Measurements from ENCODE around the gene ERP44. TPM values are rescaled to one million over a fixed set of nuclear protein-coding genes. Genes with fewer than 3 reads are reported as not detected.
"Not testable (repeated sequence)": the region's sequence is repeated elsewhere in the genome, so short reads cannot be mapped to it uniquely, and the experiment has no call there.

The ERP44 gene
- total RNA-seq, result 10 to 100 TPM; 16.5 to 21.4 (median 20.8) TPM
- polyA plus RNA-seq, result 10 to 100 TPM in 2 of 3 donors, 1 to 10 TPM in 1; 9.5 to 13.9 (median 10.1) TPM
- long read RNA-seq, donor 1, full-length matches to known transcripts, result 40 of 45 reads
- long read RNA-seq, donor 1, partial matches to known transcripts, result 5 of 45 reads
- long read RNA-seq, donor 1, other reads (novel, unspliced or antisense), result 0 of 45 reads
- long read RNA-seq, donor 2, full-length matches to known transcripts, result 33 of 33 reads
- long read RNA-seq, donor 2, partial matches to known transcripts, result 0 of 33 reads
- long read RNA-seq, donor 2, other reads (novel, unspliced or antisense), result 0 of 33 reads

GRCh38 chr9:100098887-100099721, at the start of gene ERP44, which contains the start of gene INVS:
Gene ERP44, minus strand, starts transcription at chr9:100099000. Its CDS starts 160 bp downstream, at chr9:100098840.
Gene INVS, plus strand, starts transcription at chr9:100099243. Its CDS starts 5,279 bp downstream, at chr9:100104522.
- TF ChIP-seq POLR2AphosphoS5 (IDR thresholded peaks at IDR 0.05) (peak; percentile 96 to 97 (median 97)), POLR2A (IDR thresholded peaks at IDR 0.05) (peak; percentile 4 to 69 (median 33)), CTCF (IDR thresholded peaks at IDR 0.05 in 8 of 11, conservative IDR thresholded peaks at IDR 0.05 in 3 of 11) (peak in 3 of 11 experiments; percentile 13 to 19 (median 17))
- WGBS, 5 donors, result 0 to 1% (median 1%) methylated on average over 32 to 54 of the region's 54 CpGs
- peak; percentile 99 for DNase-seq
- Histone ChIP-seq H3K27me3 (replicated peaks in 1 of 7) (no peaks in the 10 kb centered on the region), H3K4me3 (peak within 1 kb of the TSS; percentile 83 to 98 (median 94)), H3K36me3 (peaks cover 0 to 26% (median under 1%) of the 10 kb centered on the region in 6 donors), H3K9me3 (no peaks in the 10 kb centered on the region), H3K27ac (peak within 1 kb of the TSS; percentile 80 to 95 (median 92)), H3K4me1 (peaks cover 26 to 56% (median 49%) of the 10 kb centered on the region in 6 donors)
- intact Hi-C loops (cut with DNase I; ENCODE audit: low total_unique reads), result no loop called here

- not testable (repeated sequence) for H3K36me3 ChIP-seq
Observed at GRCh38 chr9:100145976-100146375, 47.2 kb upstream of the ERP44 start.

GRCh38 chr9:100145167-100145934, 46.6 kb upstream of the ERP44 start:
- H3K4me3 ChIP-seq; H3K9me3 ChIP-seq; DNase-seq; H3K36me3 ChIP-seq; H3K27ac ChIP-seq; H3K27me3 ChIP-seq (replicated peaks in 1 of 7); H3K4me1 ChIP-seq; intact Hi-C loops (cut with DNase I; ENCODE audit: low total_unique reads): not testable (repeated sequence)
- 89 to 95% (median 91%) methylated on average over 15 of the region's 15 CpGs for WGBS, 5 donors

More at GRCh38 chr9:100145976-100146375, 47.2 kb upstream of the ERP44 start:
- H3K4me1 ChIP-seq; H3K9me3 ChIP-seq; H3K27me3 ChIP-seq (replicated peaks in 1 of 7); DNase-seq; H3K27ac ChIP-seq; H3K4me3 ChIP-seq; intact Hi-C loops (cut with DNase I; ENCODE audit: low total_unique reads): not testable (repeated sequence)
- 88 to 96% (median 92%) methylated on average over 8 of the region's 8 CpGs for WGBS, 5 donors

- H3K4me3 ChIP-seq; H3K36me3 ChIP-seq; intact Hi-C loops (cut with DNase I; ENCODE audit: low total_unique reads); H3K9me3 ChIP-seq; H3K27ac ChIP-seq; H3K4me1 ChIP-seq; DNase-seq; H3K27me3 ChIP-seq (replicated peaks in 1 of 7): not testable (repeated sequence)
- WGBS, 5 donors, result 94 to 98% (median 97%) methylated on average over 8 to 9 of the region's 9 CpGs
Observed at GRCh38 chr9:100141862-100142261, 43.1 kb upstream of the ERP44 start.

GRCh38 chr9:100140303-100140702, 41.5 kb upstream of the ERP44 start:
- WGBS, 5 donors, result 94 to 99% (median 97%) methylated on average over 6 of the region's 6 CpGs
- DNase-seq; intact Hi-C loops (cut with DNase I; ENCODE audit: low total_unique reads); H3K9me3 ChIP-seq; H3K4me3 ChIP-seq; H3K36me3 ChIP-seq; H3K27me3 ChIP-seq (replicated peaks in 1 of 7); H3K4me1 ChIP-seq; H3K27ac ChIP-seq: not testable (repeated sequence)

GRCh38 chr9:100136799-100137198, 38.0 kb upstream of the ERP44 start:
- H3K27me3 ChIP-seq (replicated peaks in 1 of 7); H3K4me3 ChIP-seq; intact Hi-C loops (cut with DNase I; ENCODE audit: low total_unique reads); H3K9me3 ChIP-seq; DNase-seq; H3K27ac ChIP-seq; H3K4me1 ChIP-seq: not testable (repeated sequence)
- WGBS, 5 donors, result 86 to 94% (median 93%) methylated on average over 5 of the region's 5 CpGs
- H3K36me3 ChIP-seq, result peaks cover 0 to 12% (median 0%) of the 10 kb centered on the region in 6 donors
